Fibroblast of pulmonary artery (primary cell): Measurements from ENCODE around the gene FAM162B.
"Not testable (repeated sequence)": the region's sequence is repeated elsewhere in the genome, so short reads cannot be mapped to it uniquely, and the experiment has no call there.

Experiments
- DNase-seq: peaks from one replicate; pipeline ENCODE4 v3.0.0-alpha.2; 2010; ENCODE audit warnings: low read depth
- H3K4me3 ChIP-seq: replicated peaks from 2 replicates; pipeline ENCODE4 v1.5.1; 2011; ENCODE audit warnings: low read depth, mild to moderate bottlenecking, control low read depth, low read length, moderate library complexity
- TF ChIP-seq, protein P1 (sequence below): IDR thresholded peaks from 2 replicates; pipeline ENCODE4 v1.5.1; 2011; ENCODE audit warnings: mild to moderate bottlenecking, control low read depth, low read length, inconsistent platforms; ENCODE audit errors: missing control alignments

The FAM162B gene

DNA sequence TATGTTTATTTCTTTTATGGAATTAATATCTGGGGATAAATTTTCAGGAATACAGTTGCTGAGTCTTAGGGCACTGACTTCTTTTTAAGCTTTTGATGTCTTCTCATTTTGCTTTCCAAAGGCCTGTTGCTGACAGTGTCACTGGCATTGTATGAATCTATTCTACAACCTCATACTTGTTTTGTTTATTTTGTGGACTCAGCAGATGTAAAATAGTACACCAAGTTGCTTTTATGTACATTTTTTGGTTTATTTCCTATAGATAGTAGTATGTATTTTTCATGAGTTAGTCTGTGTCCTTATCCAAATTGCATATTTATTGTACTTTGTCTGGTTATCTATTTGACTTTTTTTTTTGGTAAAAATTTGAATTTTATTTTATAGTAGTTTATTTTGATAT is 35.0 kb downstream of the FAM162B start:
- TF ChIP-seq, protein P1, sequence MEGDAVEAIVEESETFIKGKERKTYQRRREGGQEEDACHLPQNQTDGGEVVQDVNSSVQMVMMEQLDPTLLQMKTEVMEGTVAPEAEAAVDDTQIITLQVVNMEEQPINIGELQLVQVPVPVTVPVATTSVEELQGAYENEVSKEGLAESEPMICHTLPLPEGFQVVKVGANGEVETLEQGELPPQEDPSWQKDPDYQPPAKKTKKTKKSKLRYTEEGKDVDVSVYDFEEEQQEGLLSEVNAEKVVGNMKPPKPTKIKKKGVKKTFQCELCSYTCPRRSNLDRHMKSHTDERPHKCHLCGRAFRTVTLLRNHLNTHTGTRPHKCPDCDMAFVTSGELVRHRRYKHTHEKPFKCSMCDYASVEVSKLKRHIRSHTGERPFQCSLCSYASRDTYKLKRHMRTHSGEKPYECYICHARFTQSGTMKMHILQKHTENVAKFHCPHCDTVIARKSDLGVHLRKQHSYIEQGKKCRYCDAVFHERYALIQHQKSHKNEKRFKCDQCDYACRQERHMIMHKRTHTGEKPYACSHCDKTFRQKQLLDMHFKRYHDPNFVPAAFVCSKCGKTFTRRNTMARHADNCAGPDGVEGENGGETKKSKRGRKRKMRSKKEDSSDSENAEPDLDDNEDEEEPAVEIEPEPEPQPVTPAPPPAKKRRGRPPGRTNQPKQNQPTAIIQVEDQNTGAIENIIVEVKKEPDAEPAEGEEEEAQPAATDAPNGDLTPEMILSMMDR = no peak
- DNase-seq = no peak
- no peak overlapping the region for H3K4me3 ChIP-seq

DNA sequence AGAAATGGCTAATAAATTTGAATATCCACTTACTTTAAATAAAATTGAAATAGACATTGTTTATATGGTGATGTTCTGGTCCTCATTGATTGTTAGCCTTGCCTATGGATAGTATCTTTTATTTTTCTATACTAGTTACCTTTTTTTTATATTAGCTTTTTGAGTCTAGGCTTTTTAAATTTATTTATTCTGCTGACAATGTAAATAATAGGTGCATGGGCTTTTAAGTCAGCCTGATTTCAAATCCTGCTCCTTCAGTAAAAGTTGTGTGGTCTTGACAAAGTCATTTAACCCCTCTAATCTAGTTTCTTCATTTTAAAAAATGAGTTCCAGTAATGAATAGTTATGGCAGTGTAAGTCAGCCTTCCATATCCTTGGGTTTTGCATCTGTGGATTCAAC is 38.6 kb downstream of the FAM162B start:
- TF ChIP-seq, protein P1 = no peak
- no peak overlapping the region for H3K4me3 ChIP-seq
- no peak for DNase-seq

DNA sequence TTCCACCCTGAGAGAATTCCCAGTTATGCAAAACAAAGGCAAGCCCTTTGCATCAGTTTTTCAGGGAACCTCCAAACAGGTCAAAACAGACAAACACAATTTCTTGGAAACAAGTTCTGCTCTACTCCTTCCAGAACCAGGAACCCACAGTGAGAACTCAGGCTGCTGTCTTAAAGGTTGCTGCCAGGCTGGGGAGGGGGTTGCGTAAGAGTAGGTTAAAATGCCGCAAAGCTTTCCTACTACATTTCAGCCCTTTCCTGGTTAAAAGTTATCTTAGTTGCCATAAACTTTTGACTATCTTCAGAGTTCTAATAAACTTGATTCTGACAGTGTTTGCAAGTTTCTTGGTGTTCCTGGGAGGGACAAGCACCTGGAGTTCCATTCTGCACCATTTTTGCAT is 50.8 kb downstream of the FAM162B start:
- TF ChIP-seq, protein P1 = no peak
- no peak overlapping the region for H3K4me3 ChIP-seq
- DNase-seq = no peak

DNA sequence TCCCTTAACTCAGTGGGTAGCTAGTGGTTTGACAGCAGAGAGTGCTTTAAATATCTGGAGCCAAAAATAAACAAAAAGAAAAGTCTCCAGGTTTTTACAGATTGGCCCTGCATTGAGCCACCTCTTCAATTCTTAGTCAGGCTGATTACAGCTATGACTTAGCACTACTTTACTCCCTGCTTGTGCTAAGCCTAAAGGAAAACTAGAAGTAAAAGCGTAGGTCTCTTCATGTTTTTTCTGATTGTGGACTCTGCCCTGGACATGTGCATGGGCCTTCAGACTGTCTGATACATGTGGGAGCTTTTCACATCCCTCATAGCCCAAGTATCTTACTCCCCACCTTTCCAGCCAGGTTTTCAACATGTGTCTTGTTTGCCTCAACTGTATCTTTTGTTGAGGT is 51.2 kb downstream of the FAM162B start:
- DNase-seq = no peak
- no peak overlapping the region for H3K4me3 ChIP-seq
- TF ChIP-seq, protein P1 = no peak

DNA sequence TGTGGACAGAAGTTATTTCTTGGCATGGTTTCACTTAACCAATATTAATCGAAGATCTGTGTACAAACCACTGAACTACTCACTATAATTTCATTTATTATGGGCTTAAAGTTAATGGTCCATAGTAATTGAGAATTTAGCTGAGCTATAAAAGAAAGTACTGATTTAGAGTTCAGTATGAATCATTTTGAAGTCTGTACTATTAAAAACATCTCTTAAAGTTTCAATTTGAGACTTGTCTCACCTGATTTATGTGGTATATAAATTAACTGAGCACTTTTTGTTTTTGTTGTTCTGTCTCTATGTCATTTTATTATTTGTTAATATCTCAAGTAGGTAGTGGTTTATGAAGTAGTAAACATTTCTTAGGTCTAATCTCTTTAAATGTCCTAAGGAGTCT is 59.6 kb downstream of the FAM162B start:
- no peak for DNase-seq
- TF ChIP-seq, protein P1 = no peak
- H3K4me3 ChIP-seq = no peak overlapping the region

DNA sequence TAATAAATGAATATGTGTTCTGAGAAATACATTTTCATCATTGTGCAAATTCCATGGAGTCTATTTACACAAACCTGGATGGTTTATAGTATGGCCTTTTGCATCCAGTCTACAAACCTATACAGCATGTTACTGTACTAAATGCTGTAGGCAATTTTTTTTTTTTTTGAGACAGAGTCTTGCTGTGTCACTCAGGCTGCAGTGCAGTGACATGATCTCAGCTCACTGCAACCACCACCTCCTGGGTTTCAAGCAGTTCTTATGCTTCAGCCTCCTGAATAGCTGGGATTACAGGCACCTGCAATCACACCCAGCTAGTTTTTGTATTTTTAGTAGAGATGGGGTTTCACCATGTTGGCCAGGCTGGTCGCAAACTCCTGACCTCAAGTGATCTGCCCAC is 61.6 kb downstream of the FAM162B start:
- not testable (repeated sequence) for DNase-seq, H3K4me3 ChIP-seq
